Measurements from ENCODE around the gene TBL2.
"Not testable (repeated sequence)": the region's sequence is repeated elsewhere in the genome, so short reads cannot be mapped to it uniquely, and the experiment has no call there.

The TBL2 gene

DNA sequence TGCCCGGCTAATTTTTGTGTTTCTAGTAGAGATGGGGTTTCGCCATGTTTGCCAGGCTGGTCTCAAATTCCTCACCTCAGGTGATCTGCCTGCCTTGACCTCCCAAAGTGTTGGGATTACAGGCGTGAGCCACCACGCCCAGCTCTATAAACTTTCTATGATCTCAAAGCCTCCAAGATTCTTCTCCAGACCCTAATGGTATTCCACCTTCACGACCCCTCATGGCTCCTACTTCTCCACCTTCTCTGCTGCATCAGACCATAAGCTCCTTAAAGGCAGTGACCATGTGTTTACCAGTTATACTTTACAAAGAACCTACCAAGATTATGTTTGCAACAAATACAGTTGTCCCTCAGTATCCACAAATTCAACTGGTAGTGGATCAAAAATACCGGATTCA lies 46.2 kb downstream of the TBL2 start:
- no peak for DNase-seq

DNA sequence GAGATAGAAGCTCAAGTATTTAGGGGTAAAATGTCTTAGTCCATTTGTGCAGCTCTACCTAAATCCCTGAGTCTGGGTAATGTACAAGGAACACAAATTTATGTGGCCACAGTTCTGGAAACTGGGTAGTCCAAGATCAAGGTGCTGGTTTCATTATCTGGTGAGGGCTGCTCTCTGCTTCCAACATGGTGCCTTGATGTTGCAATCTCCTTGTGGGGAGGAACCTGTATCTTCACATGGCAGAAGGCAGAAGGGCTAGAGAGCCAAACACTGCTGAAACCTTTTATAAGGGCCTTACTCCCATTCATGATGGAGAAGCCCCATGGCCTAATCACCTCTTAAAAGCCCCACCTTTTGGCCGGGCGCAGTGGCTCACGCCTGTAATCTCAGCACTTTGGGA lies 47.6 kb downstream of the TBL2 start:
- DNase-seq, result no peak

- no peak for DNase-seq
Measured at GRCh38 chr7:73526896-73527821, 51.2 kb downstream of the TBL2 start.

- DNase-seq, result not testable (repeated sequence)
Measured at GRCh38 chr7:73526158-73526494, 52.3 kb downstream of the TBL2 start.

GRCh38 chr7:73522105-73522872 lies 56.1 kb downstream of the TBL2 start, which contains the start of gene BAZ1B:
BAZ1B (minus strand) TSS chr7:73522293; CDS start chr7:73521933, 360 bp downstream.
- DNase-seq, result peak; percentile 99

DNA sequence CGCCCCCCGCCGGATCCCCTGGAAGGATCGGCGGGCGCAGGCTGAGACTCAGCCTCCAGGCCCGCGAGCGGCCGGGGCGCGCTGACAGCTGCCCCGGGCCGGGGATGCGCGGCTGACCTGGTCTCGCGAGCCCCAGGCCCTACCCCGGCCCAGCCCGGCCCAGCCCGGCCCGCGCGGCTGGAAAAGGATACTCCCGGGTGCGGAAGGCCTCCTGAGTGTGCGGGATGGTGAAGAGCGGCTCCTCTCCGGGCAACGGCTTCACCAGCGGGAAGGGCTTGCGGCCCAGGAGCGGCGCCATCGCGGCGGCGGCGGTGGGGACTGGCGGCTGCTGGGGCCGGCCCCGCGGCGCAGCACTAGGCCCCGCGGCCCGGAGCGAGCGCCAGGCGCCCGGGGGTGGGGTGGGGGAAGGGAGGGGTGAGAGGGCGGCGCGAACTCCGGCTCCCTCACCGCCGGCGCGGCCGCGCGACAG lies 56.7 kb downstream of the TBL2 start:
- peak; percentile 78 for DNase-seq

GRCh38 chr7:73520673-73521635 lies 57.4 kb downstream of the TBL2 start:
- no peak for DNase-seq

GRCh38 chr7:73519867-73520672 lies 58.3 kb downstream of the TBL2 start:
- no peak for DNase-seq

DNA sequence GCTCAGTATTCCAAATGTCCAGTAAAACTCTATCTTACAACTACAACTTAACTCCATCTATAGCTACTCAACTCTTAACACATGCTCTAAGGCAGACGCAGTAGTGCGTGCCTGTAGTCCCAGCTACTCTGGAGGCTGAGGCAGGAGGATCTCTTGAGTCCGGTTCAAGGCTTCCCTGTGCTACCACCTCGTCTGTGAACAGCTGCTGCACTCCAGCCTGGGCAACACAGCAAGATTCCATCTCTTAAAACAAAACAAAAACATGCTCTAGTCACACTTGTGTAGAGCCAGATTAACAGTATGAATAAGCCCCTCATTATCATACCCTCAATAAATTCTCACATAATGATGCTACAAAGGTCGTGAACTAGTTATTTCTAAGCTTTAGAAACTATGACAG lies 59.9 kb downstream of the TBL2 start:
- no peak for DNase-seq

All from NCI-H345 (cell line).